ENCODE measurements around the gene CCR7. TPM values are rescaled to one million over a fixed set of nuclear protein-coding genes. Genes with fewer than 3 reads are reported as not detected.

CCR7 gene
- polyA plus RNA-seq, 6 donors from 2014 or later, result 442 to 802 (median 622) TPM

GRCh38 chr17:40538019-40538935 is 27.0 kb downstream of the CCR7 start:
- Mint-ChIP-seq H3K27me3 (peaks cover 0 to 4% (median 0%) of the 10 kb centered on the region in 3 donors), H3K4me3 (no peak overlapping the region), H3K9me3 (peaks cover 0 to 3% (median 0%) of the 10 kb centered on the region in 7 donors)

GRCh38 chr17:40536295-40537171 is 28.7 kb downstream of the CCR7 start:
- Mint-ChIP-seq H3K27me3 (peaks cover 0 to 5% (median 0%) of the 10 kb centered on the region in 3 donors), H3K27ac (peak overlapping the region; percentile 83 to 100 (median 90)), H3K4me1 (peaks cover 64 to 97% (median 81%) of the 10 kb centered on the region in 3 donors), H3K9me3 (peaks cover 0 to 4% (median 0%) of the 10 kb centered on the region in 7 donors), H3K36me3 (no peaks in the 10 kb centered on the region), H3K4me3 (peak overlapping the region in 4 of 8 donors; percentile 10 to 73 (median 32))
- no peak for DNase-seq
- ATAC-seq (ENCODE audit: low read depth in 2 of 2), result no peak

More at GRCh38 chr17:40538019-40538935, 27.0 kb downstream of the CCR7 start:
- no peaks in the 10 kb centered on the region for H3K36me3 Mint-ChIP-seq
- DNase-seq, result no peak
- no peak for ATAC-seq (ENCODE audit: low read depth in 2 of 2)
- peak overlapping the region; percentile 19 to 99 (median 63) for H3K27ac Mint-ChIP-seq
- peaks cover 59 to 97% (median 81%) of the 10 kb centered on the region in 3 donors for H3K4me1 Mint-ChIP-seq

GRCh38 chr17:40535924-40536294 is 29.4 kb downstream of the CCR7 start:
- H3K4me1 Mint-ChIP-seq, result peaks cover 63 to 97% (median 81%) of the 10 kb centered on the region in 3 donors
- H3K9me3 Mint-ChIP-seq, result peaks cover 0 to 4% (median 0%) of the 10 kb centered on the region in 7 donors
- DNase-seq, result no peak
- peak overlapping the region in 5 of 6 donors; percentile 88 to 100 (median 91) for H3K27ac Mint-ChIP-seq
- no peaks in the 10 kb centered on the region for H3K36me3 Mint-ChIP-seq
- peaks cover 0 to 5% (median 0%) of the 10 kb centered on the region in 3 donors for H3K27me3 Mint-ChIP-seq
- no peak for ATAC-seq (ENCODE audit: low read depth in 2 of 2)
- H3K4me3 Mint-ChIP-seq, result peak overlapping the region in 3 of 8 donors; percentile 10 to 73 (median 61)

- Mint-ChIP-seq H3K4me3 (peak overlapping the region in 3 of 8 donors; percentile 32 to 69 (median 61)), H3K36me3 (no peaks in the 10 kb centered on the region), H3K27ac (peak overlapping the region; percentile 97 to 100 (median 99)), H3K27me3 (peaks cover 0 to 5% (median 0%) of the 10 kb centered on the region in 3 donors), H3K4me1 (peaks cover 68 to 97% (median 81%) of the 10 kb centered on the region in 3 donors), H3K9me3 (peaks cover 0 to 4% (median 0%) of the 10 kb centered on the region in 7 donors)
- DNase-seq (no peak), ATAC-seq (ENCODE audit: low read depth in 2 of 2) (no peak)
Observed at GRCh38 chr17:40535438-40535837, 29.8 kb downstream of the CCR7 start.

- Mint-ChIP-seq H3K4me1 (peaks cover 66 to 94% (median 81%) of the 10 kb centered on the region in 3 donors), H3K27ac (peak overlapping the region; percentile 97 to 100 (median 99)), H3K4me3 (peak overlapping the region in 6 of 8 donors; percentile 59 to 85 (median 77)), H3K27me3 (peaks cover 0 to 5% (median 0%) of the 10 kb centered on the region in 3 donors), H3K9me3 (peaks cover 0 to 4% (median 0%) of the 10 kb centered on the region in 7 donors), H3K36me3 (no peaks in the 10 kb centered on the region)
- ATAC-seq (ENCODE audit: low read depth in 2 of 2), result no peak
- no peak for DNase-seq
Observed at GRCh38 chr17:40534371-40535189, 30.7 kb downstream of the CCR7 start.

GRCh38 chr17:40533896-40534295 is 31.4 kb downstream of the CCR7 start:
- Mint-ChIP-seq H3K9me3 (peaks cover 0 to 4% (median 0%) of the 10 kb centered on the region in 7 donors), H3K4me3 (peak overlapping the region; percentile 2 to 88 (median 82)), H3K4me1 (peaks cover 62 to 92% (median 76%) of the 10 kb centered on the region in 3 donors), H3K36me3 (no peaks in the 10 kb centered on the region), H3K27ac (peak overlapping the region; percentile 97 to 100 (median 99)), H3K27me3 (peaks cover 0 to 5% (median 0%) of the 10 kb centered on the region in 3 donors)
- no peak for ATAC-seq (ENCODE audit: low read depth in 2 of 2)
- DNase-seq, result no peak

GRCh38 chr17:40532520-40533253 is 32.6 kb downstream of the CCR7 start:
- Mint-ChIP-seq H3K27ac (peak overlapping the region; percentile 97 to 100 (median 99)), H3K9me3 (peaks cover 0 to 4% (median 0%) of the 10 kb centered on the region in 7 donors), H3K4me1 (peaks cover 64 to 82% (median 73%) of the 10 kb centered on the region in 3 donors), H3K4me3 (peak overlapping the region; percentile 36 to 88 (median 82)), H3K27me3 (peaks cover 0 to 5% (median 0%) of the 10 kb centered on the region in 3 donors), H3K36me3 (no peaks in the 10 kb centered on the region)
- ATAC-seq (ENCODE audit: low read depth in 2 of 2) (no peak), DNase-seq (no peak)

- ATAC-seq (ENCODE audit: low read depth in 2 of 2) (peak; percentile 59 to 62), DNase-seq (peak; percentile 71)
- peaks cover 0 to 4% of the 10 kb centered on the region in 2 donors for H3K36me3 Mint-ChIP-seq
- H3K27ac Mint-ChIP-seq, result peak overlapping the region; percentile 92 to 99 (median 98)
- peaks cover 52 to 71% (median 60%) of the 10 kb centered on the region in 3 donors for H3K4me1 Mint-ChIP-seq
- peaks cover 0 to 5% (median 0%) of the 10 kb centered on the region in 3 donors for H3K27me3 Mint-ChIP-seq
- peak overlapping the region; percentile 30 to 88 (median 76) for H3K4me3 Mint-ChIP-seq
- H3K9me3 Mint-ChIP-seq, result peaks cover 0 to 9% (median 0%) of the 10 kb centered on the region in 7 donors
Observed at GRCh38 chr17:40531051-40531991, 34.0 kb downstream of the CCR7 start.

GRCh38 chr17:40530531-40530994 is 34.7 kb downstream of the CCR7 start:
- Mint-ChIP-seq H3K4me1 (peaks cover 45 to 63% (median 53%) of the 10 kb centered on the region in 3 donors), H3K4me3 (peak overlapping the region in 6 of 8 donors; percentile 29 to 83 (median 68)), H3K36me3 (peaks cover 2 to 5% of the 10 kb centered on the region in 2 donors), H3K27me3 (peaks cover 0 to 5% (median 0%) of the 10 kb centered on the region in 3 donors), H3K27ac (peak overlapping the region in 5 of 6 donors; percentile 86 to 99 (median 95)), H3K9me3 (peaks cover 0 to 15% (median 5%) of the 10 kb centered on the region in 7 donors)
- ATAC-seq (ENCODE audit: low read depth in 2 of 2), result no peak
- DNase-seq, result no peak

- DNase-seq, result no peak
- H3K27ac Mint-ChIP-seq, result peak overlapping the region in 5 of 6 donors; percentile 65 to 99 (median 86)
- no peak for ATAC-seq (ENCODE audit: low read depth in 2 of 2)
- H3K4me1 Mint-ChIP-seq, result peaks cover 45 to 59% (median 53%) of the 10 kb centered on the region in 3 donors
- peaks cover 2 to 21% (median 10%) of the 10 kb centered on the region in 7 donors for H3K9me3 Mint-ChIP-seq
- H3K36me3 Mint-ChIP-seq, result peaks cover 7 to 11% of the 10 kb centered on the region in 2 donors
- H3K27me3 Mint-ChIP-seq, result peaks cover 0 to 5% (median 0%) of the 10 kb centered on the region in 3 donors
- H3K4me3 Mint-ChIP-seq, result no peak overlapping the region
Observed at GRCh38 chr17:40529991-40530390, 35.3 kb downstream of the CCR7 start.
